ENCODE data around the gene EAF2. TPM values are rescaled to one million over a fixed set of nuclear protein-coding genes. Genes with fewer than 3 reads are reported as not detected.

EAF2 gene
- 10 to 100 TPM in 1 of 3 donors, 1 to 10 TPM in 2; 9.3 to 10.3 (median 9.4) TPM for polyA plus RNA-seq (ENCODE audit: insufficient read length in 3 of 3)

DNA sequence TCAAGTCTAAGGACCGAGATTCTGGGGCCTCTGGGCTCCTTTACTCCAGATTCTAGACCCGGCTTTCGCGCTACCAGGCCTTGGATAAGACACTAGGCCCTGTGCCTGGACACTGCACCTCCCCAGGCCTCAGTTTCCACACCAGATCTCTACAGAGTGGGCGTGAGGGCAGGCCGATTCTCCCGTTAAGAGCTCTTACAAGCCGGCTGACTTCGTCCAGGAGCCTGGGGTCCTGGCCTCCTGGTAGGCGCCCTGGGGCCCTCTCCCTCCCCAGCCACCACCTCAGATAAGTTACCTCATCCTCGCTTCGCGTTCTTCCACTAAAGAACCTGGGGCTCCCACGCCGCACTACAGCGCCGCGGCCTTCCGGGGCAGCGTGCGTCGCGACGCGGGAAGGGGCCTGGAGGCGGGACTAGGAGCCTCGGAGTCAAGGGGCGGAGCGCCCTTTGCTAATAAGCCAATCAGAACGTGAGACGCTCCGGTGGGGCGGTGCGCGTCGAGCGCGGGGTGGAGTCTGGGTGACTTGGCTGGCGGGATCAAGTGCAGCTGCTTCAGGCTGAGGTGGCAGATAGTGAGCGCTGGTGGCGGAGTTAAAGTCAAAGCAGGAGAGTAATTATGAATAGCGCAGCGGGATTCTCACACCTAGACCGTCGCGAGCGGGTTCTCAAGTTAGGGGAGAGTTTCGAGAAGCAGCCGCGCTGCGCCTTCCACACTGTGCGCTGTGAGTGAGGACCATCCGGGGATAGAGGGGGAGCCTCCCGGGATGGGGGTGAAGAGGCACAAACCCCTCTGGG, at the start of gene EAF2, which contains the start of gene IQCB1:
Gene EAF2, plus strand, starts transcription at position 539 of the 794 bp plus-strand sequence. Its CDS starts 77 bp downstream, at position 616.
Gene IQCB1, minus strand, starts transcription at position 390 of the 794 bp plus-strand sequence. CDS start 6,100 bp downstream, outside the sequence.
- DNase-seq (ENCODE audit: low read depth in 3 of 3, low spot score in 2 of 3) = peak; percentile 89 to 93 (median 92)

DNA sequence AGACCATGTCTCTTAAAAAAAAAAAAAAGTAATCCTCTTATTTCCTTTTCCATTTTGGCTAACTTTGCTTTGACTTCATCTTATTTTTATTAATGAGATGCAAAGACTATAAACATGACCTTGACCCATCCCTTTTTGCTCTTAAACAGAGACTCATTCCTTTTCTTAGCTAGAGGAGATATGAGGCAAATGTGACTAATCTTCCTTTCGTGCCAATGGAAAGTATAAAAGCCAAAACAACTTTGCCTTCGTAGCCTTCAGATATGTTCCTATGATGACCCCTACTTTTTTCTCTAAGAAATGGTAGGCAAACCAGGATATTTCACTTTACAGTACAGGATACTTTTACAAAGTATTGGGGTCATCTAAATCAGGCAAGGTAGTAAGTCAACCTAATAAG, 48.5 kb upstream of the EAF2 start:
- no peak for DNase-seq (ENCODE audit: low read depth in 3 of 3, low spot score in 2 of 3)

DNA sequence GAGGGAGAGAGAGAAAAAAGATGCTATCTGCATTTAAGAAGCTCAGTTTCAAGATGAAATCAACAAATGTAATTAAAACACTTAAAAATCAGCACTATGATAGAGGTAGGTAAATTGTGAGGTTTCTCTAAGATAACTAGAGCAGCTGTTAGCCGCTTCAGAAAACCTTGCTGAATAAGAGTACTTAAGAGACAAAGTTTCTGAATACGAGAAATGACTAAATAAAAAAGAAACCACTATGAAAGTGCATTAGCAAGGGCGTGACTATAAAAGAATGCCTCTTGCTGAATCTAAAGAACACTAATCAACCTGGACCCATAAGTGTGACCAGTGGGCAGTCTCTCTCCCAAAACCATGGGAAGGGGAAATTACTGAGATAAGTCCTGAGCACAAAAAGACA, 41.9 kb upstream of the EAF2 start:
- DNase-seq (ENCODE audit: low read depth in 3 of 3, low spot score in 2 of 3) = no peak

DNA sequence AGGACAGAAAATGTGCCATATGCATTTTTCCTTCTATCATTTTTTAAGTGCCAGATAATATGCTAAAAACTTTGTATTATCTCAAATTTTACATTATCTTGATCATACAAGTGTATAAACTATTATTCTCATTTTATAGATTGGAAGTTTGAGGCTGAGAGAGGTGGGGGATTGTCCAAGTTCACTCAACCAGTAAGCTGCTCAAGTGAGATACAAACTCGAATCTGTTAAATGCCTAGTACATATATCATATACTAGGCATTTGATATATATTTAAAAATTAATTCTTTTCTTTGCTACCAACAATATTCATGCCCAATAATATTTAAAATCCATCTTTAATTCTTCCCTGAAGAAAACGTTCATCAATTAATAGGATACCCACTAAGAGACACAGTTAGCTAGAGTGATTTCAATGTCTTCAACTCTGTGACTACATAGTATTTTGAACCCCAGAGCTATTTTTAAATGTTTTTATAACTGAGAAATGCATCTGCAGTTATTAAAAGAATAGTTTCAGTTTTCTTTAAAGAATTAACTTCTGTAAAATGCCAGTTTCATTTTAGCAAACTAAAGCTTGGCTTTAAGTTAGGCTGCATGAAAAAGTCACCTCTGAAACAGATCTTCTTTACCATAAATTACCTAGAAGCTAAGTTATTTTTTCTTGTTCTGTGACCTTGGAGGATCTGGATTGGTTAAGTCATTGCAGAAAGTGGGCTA, 40.6 kb upstream of the EAF2 start:
- no peak for DNase-seq (ENCODE audit: low read depth in 3 of 3, low spot score in 2 of 3)

DNA sequence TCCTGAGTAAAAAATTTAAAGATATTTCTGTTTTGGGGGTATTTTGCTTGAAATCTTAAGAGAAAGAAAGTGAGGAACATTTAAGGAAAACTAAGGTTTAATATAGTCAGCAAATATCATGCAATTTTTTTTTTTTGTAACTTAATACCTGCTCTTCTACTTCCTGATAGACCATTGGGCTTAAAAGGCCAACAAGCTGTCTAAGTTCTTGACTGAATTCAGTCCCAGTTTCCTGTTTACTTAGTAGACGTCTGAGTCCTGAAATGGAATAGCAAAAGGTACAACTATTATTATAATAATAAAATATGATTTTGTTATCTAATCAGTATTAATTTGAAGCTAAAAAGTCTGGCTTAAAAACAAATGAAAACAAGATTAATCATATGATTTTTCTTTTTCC, 38.0 kb upstream of the EAF2 start:
- no peak for DNase-seq (ENCODE audit: low read depth in 3 of 3, low spot score in 2 of 3)

DNA sequence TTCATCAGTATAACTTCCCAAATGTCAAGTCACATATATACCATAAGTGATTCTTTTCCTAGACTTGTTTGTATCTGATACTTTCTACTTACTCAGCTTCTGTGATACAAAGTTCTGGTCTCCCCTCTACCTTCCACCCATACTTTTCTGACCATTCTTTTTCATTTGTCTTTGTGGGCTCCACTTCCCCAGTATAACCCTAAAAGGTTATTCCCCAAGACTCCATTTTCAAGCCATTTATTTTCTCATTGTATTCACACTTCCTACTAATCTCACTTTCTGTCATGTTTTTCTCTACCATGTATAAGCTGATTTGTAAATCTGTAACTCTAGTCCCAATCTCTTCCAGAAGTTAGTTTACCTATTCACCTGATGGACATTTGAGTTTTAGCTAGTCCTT, 34.1 kb upstream of the EAF2 start:
- DNase-seq (ENCODE audit: low read depth in 3 of 3, low spot score in 2 of 3) = no peak

DNA sequence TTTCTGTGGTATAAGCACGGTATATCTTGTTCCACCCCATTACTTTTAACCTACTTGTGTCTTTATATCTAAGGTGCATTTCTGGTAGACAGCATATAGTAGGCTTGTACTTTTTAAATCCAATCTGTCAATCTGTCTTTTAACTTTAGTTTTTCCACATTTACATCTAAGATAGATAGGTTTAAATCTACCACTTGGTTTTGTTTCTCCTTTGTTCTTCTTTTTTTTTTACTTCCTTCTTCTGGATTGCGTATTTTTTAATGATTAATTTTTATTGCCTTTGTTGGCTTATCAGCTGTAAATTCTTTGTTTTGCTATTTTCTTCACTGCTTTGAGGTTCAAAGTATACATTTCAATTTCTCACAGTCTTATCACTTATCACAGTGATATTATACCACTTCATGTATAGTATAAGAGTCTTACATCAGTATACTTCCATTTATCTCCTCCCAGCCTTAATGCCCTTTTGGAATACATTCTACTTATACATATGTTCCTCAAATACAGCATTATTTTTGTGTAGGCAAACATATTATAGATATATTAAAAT, 31.2 kb upstream of the EAF2 start:
- DNase-seq (ENCODE audit: low read depth in 3 of 3, low spot score in 2 of 3) = no peak

DNA sequence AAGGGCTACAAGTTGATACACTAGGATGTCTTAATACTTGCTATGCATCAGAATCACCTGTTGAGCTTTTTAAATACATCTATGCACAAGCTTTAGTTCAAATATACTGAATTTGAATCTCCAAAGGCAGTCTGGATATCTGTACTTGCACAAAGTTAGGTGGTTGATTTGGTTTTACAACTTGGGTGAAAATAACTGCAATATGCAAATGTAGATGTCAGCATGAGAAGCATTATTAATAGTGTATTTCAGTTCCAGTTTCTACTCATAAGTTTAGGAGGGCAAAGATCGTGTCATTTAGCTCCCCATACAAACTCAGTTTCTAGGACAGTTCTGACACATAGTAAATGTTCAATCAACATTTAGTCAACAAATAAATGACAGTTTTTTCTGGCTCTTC, 25.8 kb upstream of the EAF2 start:
- DNase-seq (ENCODE audit: low read depth in 3 of 3, low spot score in 2 of 3) = no peak

DNA sequence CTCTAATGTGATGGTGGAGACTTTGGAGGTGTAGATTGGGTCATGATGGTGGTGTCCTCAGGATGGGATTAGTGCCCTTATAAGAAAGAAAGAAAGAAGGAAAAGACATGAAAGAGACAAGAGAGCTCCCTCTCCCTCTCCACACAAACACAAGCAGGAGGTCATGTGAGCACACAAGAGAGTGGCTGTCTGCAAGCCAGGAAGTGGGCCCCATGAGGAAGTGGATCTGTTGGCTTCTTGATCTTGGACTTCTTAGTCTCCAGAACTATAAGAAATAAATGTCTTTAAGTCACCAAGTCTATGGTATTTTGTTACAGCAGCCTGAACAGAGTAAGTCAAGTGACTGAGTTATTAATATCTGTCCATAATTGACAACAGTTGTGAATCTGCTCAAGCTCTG, 17.3 kb upstream of the EAF2 start:
- DNase-seq (ENCODE audit: low read depth in 3 of 3, low spot score in 2 of 3) = no peak

DNA sequence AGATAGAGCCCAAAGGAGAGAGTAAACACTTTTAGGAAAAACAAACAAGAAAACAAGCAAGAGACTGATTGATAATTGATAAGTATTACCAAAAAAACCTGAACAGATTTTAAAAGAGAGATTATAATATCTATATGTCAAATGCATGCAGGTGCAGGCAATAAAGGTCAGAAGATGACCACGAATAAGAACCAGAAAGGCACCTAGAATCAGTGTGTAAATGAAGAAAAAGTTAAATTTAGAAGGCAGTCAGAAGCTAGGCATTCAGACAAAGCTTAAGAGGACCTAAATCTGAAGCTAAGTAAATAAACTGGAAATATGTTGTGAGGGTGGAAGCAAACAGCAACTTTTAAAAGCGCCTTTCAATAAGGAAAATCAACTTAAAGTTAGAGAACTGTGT, 16.4 kb upstream of the EAF2 start:
- DNase-seq (ENCODE audit: low read depth in 3 of 3, low spot score in 2 of 3) = no peak

DNA sequence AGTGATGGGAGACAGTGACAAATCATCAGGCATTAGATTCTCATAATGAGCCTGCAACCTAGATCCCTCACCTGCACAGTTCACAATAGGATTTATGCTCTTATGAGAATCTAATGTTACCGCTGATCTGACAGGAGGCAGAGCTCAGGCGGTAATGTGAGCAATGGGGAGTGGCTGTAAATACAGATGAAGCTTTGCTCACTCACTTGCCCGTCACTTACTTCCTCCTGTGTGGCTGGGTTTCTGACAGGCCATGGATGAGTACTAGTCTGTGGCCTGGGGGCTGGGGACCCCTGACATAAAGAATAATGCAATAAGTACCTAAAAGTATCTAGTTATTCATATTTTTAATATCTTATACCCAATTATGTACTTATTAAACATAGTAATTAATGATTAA, 15.8 kb upstream of the EAF2 start:
- DNase-seq (ENCODE audit: low read depth in 3 of 3, low spot score in 2 of 3) = no peak

DNA sequence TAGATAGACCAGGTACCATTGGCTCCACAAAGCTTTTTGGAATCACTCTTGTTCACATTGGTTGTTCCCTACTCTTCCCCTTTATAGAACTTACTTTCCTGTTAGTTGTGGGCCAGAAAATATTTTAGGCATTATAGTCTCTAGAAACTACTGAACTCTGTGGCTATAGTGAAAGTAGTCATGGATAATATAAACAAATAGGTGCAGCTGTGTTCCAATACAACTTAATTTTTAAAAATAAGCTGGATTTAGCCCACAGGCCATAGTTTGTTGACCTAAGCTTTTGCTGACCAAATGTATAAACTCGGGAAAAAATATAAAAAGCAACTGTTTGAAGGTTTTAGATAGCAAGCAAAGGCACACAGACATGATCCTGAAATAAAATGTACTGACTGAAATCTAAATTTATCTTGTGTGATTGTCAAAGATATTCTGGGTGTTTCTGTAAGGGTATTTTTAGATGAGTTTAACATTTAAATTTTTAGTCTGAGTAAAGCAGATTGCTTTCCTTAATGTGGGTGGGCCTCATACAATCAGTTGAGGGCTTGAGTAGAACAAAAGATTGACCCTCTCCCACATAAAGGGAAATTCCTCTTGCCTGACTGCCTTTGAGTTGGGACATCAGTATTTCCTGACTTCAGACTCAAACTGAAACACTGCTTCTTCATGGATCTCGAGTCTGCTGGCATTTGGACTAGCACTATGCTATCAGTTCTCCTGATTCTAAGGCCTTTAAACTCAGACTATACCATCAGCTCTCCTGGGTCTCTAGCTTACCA, 13.4 kb upstream of the EAF2 start:
- no peak for DNase-seq (ENCODE audit: low read depth in 3 of 3, low spot score in 2 of 3)

DNA sequence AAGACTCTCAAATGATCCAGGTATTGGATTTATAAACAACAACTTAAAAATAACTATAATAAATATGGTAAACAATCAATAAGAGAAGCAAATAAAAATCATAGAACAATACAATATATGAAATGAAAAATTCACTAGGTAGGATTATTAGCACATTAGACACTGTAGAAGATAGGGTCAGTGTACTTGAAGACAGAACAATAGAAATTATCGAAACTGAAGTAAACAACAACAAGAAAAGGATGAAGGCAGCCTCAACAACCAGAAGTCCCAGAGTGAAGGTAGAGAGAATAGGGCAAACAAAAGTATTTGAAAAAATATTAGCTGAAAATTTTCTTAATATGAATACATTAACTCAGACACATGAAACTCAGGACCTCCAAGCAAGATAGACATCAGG, 12.0 kb upstream of the EAF2 start:
- DNase-seq (ENCODE audit: low read depth in 3 of 3, low spot score in 2 of 3) = no peak

DNA sequence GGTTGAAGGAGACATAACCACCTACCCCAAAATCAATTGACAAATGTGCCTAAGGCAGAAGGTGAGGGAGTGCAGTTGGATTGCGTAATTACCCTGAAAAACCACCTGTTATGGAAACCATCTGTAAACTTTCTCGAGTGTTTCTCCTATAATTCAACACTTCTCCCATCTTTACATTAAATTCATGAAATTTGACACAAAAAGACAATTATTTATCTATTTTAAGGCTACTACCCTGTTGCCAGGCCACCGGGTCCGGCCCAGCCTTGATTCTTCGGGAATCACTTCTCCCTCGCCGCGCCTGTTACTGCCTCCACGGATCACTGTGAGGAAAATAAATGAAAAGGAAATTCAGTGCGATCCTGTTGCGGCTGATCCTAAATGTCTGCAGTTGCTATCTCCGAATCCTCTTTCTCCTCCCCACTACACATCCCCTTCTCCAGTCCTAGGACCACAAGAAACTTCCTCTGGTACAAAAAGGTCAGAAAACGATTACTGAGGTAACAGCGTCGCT, 795 bp upstream of the EAF2 start:
- DNase-seq (ENCODE audit: low read depth in 3 of 3, low spot score in 2 of 3) = peak; percentile 19 to 41 (median 31)

DNA sequence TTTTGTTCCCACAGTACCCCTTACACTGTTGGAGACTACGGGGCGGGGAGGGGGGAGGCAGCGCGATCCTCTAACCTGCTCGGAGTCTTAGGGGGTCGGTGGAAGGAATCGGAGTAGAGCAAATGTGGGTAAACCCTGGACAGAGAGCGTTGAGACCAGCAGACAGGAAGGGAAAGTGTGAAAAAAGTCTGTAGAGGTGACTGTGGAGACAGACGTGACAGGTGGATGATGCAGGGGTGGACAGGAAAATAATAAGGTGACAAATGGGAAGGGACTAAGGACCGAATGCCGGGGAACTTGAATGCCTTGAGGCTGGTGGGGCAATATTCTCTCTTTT, 424 bp downstream of the EAF2 start:
- no peak for DNase-seq (ENCODE audit: low read depth in 3 of 3, low spot score in 2 of 3)

DNA sequence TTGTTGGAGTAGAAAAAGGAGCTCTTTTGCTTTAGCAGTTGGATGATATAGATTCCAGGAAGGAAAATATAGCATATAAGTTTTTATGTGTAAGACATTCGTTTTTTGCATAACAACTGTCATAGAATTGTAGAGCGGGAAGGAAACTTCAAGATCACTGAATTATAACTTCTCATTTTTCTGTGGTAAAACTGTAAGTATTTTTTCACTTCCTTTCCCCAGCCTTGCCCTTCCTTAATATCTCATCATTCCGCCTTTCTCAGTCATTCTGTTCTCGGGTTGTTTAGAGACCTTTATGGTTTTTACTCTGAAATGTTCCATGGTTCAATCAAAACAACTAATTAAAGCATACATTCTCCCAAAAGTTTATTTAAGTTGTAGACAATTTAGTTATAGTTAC, 1.1 kb downstream of the EAF2 start:
- DNase-seq (ENCODE audit: low read depth in 3 of 3, low spot score in 2 of 3) = no peak

DNA sequence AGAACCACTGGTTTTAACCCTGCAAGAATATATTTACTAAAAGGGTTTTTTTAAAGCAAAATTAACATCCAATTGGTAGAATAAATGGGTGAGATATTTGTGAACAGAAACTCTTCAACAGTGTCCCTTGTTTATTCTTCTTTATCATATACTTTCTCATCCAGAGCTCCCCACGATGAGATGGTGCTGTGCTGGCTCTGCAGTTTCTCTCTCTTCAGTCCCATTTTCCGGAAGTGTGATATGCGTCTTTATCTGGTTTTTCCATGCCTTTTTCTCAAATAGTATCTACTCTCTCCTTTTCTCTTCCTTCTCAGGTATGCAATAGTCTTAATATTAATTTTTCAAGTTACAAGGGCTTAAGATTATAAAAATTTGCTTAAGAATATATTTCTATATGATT, 1.5 kb downstream of the EAF2 start:
- DNase-seq (ENCODE audit: low read depth in 3 of 3, low spot score in 2 of 3) = no peak

DNA sequence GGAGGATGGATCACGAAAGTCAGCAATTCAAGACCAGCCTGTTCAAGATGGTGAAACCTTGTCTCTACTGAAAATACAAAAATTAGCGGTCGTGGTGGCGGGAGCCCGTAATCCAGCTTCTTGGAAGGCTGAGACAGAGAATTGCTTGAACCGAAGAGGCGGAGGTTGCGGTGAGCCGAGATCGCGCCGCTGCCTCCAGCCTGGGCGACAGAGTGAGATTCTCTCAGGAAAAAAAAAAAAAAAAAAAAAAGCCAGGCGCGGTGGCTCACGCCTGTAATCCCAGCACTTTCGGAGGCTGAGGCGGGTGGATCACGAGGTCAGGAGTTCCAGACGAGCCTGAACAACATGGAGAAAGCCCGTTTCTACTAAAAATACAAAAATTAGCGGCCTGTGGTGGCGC, 5.0 kb downstream of the EAF2 start:
- DNase-seq (ENCODE audit: low read depth in 3 of 3, low spot score in 2 of 3) = no peak

DNA sequence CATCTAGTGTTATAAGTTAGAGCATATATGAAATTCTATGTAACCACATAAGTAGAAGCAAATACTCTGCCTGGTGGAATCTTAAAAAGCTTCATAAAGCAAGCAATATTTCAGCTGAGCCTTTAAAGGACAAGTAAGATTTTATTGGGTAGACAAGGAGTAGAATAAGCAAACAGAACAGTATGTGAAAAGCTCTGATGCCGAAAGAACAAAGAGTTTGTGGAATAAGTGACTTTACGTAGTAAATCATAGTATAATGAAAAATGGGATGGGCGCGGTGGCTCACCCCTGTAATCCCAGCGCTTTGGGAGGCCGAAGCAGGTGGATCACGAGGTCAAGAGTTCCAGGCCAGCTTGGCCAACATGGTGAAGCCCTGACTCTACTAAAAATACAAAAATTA, 9.9 kb downstream of the EAF2 start:
- no peak for DNase-seq (ENCODE audit: low read depth in 3 of 3, low spot score in 2 of 3)

DNA sequence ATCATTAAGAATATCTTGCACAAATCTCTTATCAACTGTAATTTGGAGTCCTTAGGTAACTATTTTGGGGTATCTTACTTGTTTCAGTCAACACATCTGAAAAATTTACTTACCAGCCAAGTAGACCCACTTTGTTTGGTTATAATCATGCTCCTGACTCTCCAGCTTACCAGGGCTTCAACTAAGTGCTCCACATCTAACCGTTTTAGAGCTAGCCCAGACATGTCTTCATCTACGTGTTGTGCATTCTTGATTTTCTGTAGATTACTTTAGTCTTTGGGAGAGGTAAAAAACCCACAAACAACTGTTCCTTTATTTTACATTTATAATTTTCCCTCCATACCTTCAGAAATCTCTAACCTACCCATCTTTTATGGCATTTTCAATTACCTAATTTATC, 17.2 kb downstream of the EAF2 start:
- DNase-seq (ENCODE audit: low read depth in 3 of 3, low spot score in 2 of 3) = no peak

DNA sequence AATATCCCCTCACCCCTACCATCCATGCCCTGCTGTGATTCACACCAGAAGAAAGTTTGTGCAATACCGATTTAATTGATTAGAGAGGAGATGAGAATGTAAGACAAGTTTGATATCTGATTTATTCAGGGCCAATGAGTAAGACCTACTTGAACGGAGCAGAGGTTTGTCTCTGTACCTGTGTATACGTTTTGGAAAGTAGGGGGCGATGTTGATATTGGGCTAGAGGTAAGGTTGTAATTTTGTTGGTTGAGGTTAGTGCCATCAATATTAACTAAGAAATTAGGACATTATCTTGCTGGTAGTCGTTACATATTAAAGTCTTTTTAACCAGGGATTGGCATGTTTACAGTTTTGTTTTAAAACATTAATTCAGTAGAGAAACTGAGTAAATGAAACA, 20.5 kb downstream of the EAF2 start:
- DNase-seq (ENCODE audit: low read depth in 3 of 3, low spot score in 2 of 3) = no peak
